GM23338 (cell line): ENCODE data around the gene LTBP2. TPM values are rescaled to one million over a fixed set of nuclear protein-coding genes. Genes with fewer than 3 reads are reported as not detected.

ENCODE experiments used
- ATAC-seq: fragments of 200-7000 bp; cut with Tn5 transposase; 3 replicates; pipeline ENCODE4 v1.9.1; 2020
- DNase-seq: peaks from one replicate; pipeline ENCODE4 v3.0.0-alpha.2; 2015; ENCODE audit warnings: low spot score
- H2AFZ ChIP-seq: fragments of 200-600 bp; sonication (generic); 2 replicates; pipeline ENCODE4 v1.8.0; 2016; ENCODE audit warnings: antibody characterized with exemption, mild to moderate bottlenecking, moderate library complexity
- H3F3A ChIP-seq: fragments of 200-600 bp; sonication (generic); replicated peaks from 2 replicates; pipeline ENCODE4 v1.8.0; 2017; ENCODE audit warnings: antibody characterized with exemption, mixed run types, low read depth
- H3K27ac ChIP-seq: fragments of 200-600 bp; sonication (generic); 2 replicates; pipeline ENCODE4 v1.6.1; 2016; ENCODE audit warnings: low read depth
- H3K27me3 ChIP-seq: fragments of 200-600 bp; sonication (generic); 2 replicates; pipeline ENCODE4 v1.8.0; 2016; ENCODE audit warnings: mild to moderate bottlenecking, mixed run types, moderate library complexity; ENCODE audit not compliant: insufficient read depth
- H3K36me3 ChIP-seq: fragments of 200-600 bp; sonication (generic); 2 replicates; pipeline ENCODE4 v1.8.0; 2016; ENCODE audit warnings: mild to moderate bottlenecking; ENCODE audit not compliant: insufficient read depth
- H3K4me1 ChIP-seq: fragments of 200-600 bp; sonication (generic); 2 replicates; pipeline ENCODE4 v1.8.0; 2016; ENCODE audit warnings: mild to moderate bottlenecking, moderate library complexity; ENCODE audit not compliant: insufficient read depth
- H3K4me2 ChIP-seq: fragments of 200-600 bp; sonication (generic); 2 replicates; pipeline ENCODE4 v1.7.1; 2017; ENCODE audit warnings: mixed run types
- H3K4me3 ChIP-seq: fragments of 200-600 bp; sonication (generic); 2 replicates; pipeline ENCODE4 v1.6.1; 2016; ENCODE audit warnings: mixed run types
- H3K79me2 ChIP-seq: fragments of 200-600 bp; sonication (generic); replicated peaks from 2 replicates; pipeline ENCODE4 v1.8.0; 2017; ENCODE audit warnings: mild to moderate bottlenecking; ENCODE audit not compliant: insufficient read depth
- H3K9me2 ChIP-seq: fragments of 200-600 bp; sonication (generic); 2 replicates; pipeline ENCODE4 v1.8.0; 2017; ENCODE audit not compliant: insufficient read depth
- H4K20me1 ChIP-seq: fragments of 200-600 bp; sonication (generic); replicated peaks from 2 replicates; pipeline ENCODE4 v1.8.0; 2017; ENCODE audit warnings: mild to moderate bottlenecking; ENCODE audit not compliant: insufficient read depth
- H3K27ac Mint-ChIP-seq: 2 replicates; pipeline ENCODE4 v1.8.0; 2020; ENCODE audit warnings: inconsistent platforms, mild to moderate bottlenecking, moderate library complexity, mixed read lengths
- H3K27me3 Mint-ChIP-seq: 3 replicates; pipeline ENCODE4 v1.8.0; 2022; ENCODE audit warnings: low read depth, mild to moderate bottlenecking, moderate library complexity, mixed read lengths, inconsistent platforms; ENCODE audit not compliant: insufficient read depth, poor library complexity
- H3K36me3 Mint-ChIP-seq: 3 replicates; pipeline ENCODE4 v1.8.0; 2021; ENCODE audit warnings: low read depth, mild to moderate bottlenecking, inconsistent platforms, moderate library complexity, mixed read lengths
- H3K4me1 Mint-ChIP-seq: 3 replicates; pipeline ENCODE4 v1.8.0; 2020; ENCODE audit warnings: mild to moderate bottlenecking, inconsistent platforms, mixed read lengths
- H3K4me3 Mint-ChIP-seq: 3 replicates; pipeline ENCODE4 v1.8.0; 2021; ENCODE audit warnings: moderate library complexity, mild to moderate bottlenecking, inconsistent platforms, mixed read lengths
- H3K9me3 Mint-ChIP-seq: 3 replicates; pipeline ENCODE4 v1.8.0; 2020; ENCODE audit warnings: moderate library complexity, mild to moderate bottlenecking, inconsistent platforms, mixed read lengths
- EZH2phosphoT487 ChIP-seq: fragments of 200-600 bp; sonication (generic); IDR thresholded peaks from one replicate; pipeline ENCODE4 v1.8.1; 2018; ENCODE audit warnings: antibody characterized with exemption; ENCODE audit not compliant: unreplicated experiment
- JUNB ChIP-seq: IDR thresholded peaks from one replicate; pipeline ENCODE4 v1.6.1; 2016; ENCODE audit warnings: antibody characterized with exemption; ENCODE audit not compliant: unreplicated experiment
- NANOG ChIP-seq: IDR thresholded peaks from 2 replicates; pipeline ENCODE4 v1.6.1; 2016; ENCODE audit warnings: antibody characterized with exemption, borderline replicate concordance
- POLR2AphosphoS5 ChIP-seq: IDR thresholded peaks from 2 replicates; pipeline ENCODE4 v1.6.1; 2016; ENCODE audit warnings: antibody characterized with exemption, low read depth
- REST ChIP-seq: IDR thresholded peaks from one replicate; pipeline ENCODE4 v1.6.1; 2018; ENCODE audit warnings: antibody characterized with exemption; ENCODE audit not compliant: unreplicated experiment
- STAT1 ChIP-seq: IDR thresholded peaks from one replicate; pipeline ENCODE4 v1.6.1; 2016; ENCODE audit warnings: antibody characterized with exemption; ENCODE audit not compliant: unreplicated experiment
- ZNF114 ChIP-seq: fragments of 250-450 bp; sonication (Bioruptor Pico); IDR thresholded peaks from 2 replicates; pipeline ENCODE4 v1.5.0; 2020; ENCODE audit warnings: mild to moderate bottlenecking, moderate library complexity
- polyA plus RNA-seq: library from polyadenylated mRNA; unstranded; fragments of >200 nt; fragmentation: Nextera tagmentation; extraction: Ambion mirVana; gene quantifications from 2 replicates; pipeline ENCODE4 v1.2.1, GENCODE V29; 2016
- total RNA-seq: library from RNA; depleted of rRNA; stranded (reverse); fragments of >200 nt; shearing (Covaris generic); gene quantifications from 2 replicates; pipeline ENCODE4 v1.2.3, GENCODE V29; 2014
- TF ChIP-seq, protein P1 (sequence below): IDR thresholded peaks from 2 replicates; pipeline ENCODE4 v1.6.1; 2016; ENCODE audit warnings: antibody characterized with exemption
- TF ChIP-seq, protein P2 (sequence below): fragments of 250-450 bp; sonication (Bioruptor Pico); IDR thresholded peaks from 2 replicates; pipeline ENCODE4 v1.5.0; 2020; ENCODE audit warnings: mild to moderate bottlenecking, moderate library complexity

The LTBP2 gene
- total and polyA plus RNA-seq, 2 experiments from 2014 or later, result 0.27 to 0.49 TPM

DNA sequence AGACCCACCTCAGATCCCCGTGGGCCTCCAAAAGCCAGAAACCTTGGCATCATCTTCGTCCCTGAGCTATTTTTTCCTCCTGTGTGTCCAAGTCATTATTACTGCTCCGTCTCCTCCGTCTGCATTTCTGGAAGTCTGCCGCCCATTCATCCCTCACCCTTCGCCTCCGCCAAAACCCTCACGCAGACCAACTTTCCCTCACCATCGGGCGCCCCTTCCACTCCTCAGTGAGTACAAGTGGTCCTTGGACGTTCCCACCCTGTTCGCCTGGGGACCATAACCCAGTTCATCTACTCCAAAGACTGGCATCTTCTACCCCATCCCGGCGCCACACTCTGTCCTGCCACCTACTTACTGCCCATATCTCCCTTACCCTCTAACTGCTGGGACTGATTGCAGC is 3.7 kb upstream of the LTBP2 start:
- H3K4me1 ChIP-seq, result peaks cover 9% of the 10 kb centered on the region; the same call in 1 of the 2 replicates
- Mint-ChIP-seq H3K36me3 (no peaks in the 10 kb centered on the region; the same call in 2 of the 3 replicates), H3K4me1 (peaks cover 30% of the 10 kb centered on the region), H3K4me3 (no peak overlapping the region), H3K9me3 (peaks cover 8% of the 10 kb centered on the region; the same call in 2 of the 3 replicates), H3K27ac (no peak overlapping the region), H3K27me3 (peaks cover 43% of the 10 kb centered on the region)
- ATAC-seq (no peak), DNase-seq (no peak)
- H3K4me2 ChIP-seq, result no peak overlapping the region
- H3K79me2 ChIP-seq, result no peaks in the 10 kb centered on the region
- H3K27me3 ChIP-seq, result peaks cover 20% of the 10 kb centered on the region
- H2AFZ ChIP-seq, result no peak overlapping the region
- no peaks in the 10 kb centered on the region for H3K9me2 ChIP-seq
- no peaks in the 10 kb centered on the region for H4K20me1 ChIP-seq
- H3K27ac ChIP-seq, result no peak overlapping the region
- no peaks in the 10 kb centered on the region for H3K36me3 ChIP-seq
- no peaks in the 10 kb centered on the region for H3F3A ChIP-seq
- no peak overlapping the region for H3K4me3 ChIP-seq
- TF ChIP-seq POLR2AphosphoS5 (no peak), ZNF114 (CRISPR knock-in tag) (no peak), REST (no peak), JUNB (no peak), NANOG (no peak), EZH2phosphoT487 (no peak), STAT1 (no peak)
- TF ChIP-seq, protein P1, sequence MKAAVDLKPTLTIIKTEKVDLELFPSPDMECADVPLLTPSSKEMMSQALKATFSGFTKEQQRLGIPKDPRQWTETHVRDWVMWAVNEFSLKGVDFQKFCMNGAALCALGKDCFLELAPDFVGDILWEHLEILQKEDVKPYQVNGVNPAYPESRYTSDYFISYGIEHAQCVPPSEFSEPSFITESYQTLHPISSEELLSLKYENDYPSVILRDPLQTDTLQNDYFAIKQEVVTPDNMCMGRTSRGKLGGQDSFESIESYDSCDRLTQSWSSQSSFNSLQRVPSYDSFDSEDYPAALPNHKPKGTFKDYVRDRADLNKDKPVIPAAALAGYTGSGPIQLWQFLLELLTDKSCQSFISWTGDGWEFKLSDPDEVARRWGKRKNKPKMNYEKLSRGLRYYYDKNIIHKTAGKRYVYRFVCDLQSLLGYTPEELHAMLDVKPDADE, result no peak
- TF ChIP-seq, protein P2, sequence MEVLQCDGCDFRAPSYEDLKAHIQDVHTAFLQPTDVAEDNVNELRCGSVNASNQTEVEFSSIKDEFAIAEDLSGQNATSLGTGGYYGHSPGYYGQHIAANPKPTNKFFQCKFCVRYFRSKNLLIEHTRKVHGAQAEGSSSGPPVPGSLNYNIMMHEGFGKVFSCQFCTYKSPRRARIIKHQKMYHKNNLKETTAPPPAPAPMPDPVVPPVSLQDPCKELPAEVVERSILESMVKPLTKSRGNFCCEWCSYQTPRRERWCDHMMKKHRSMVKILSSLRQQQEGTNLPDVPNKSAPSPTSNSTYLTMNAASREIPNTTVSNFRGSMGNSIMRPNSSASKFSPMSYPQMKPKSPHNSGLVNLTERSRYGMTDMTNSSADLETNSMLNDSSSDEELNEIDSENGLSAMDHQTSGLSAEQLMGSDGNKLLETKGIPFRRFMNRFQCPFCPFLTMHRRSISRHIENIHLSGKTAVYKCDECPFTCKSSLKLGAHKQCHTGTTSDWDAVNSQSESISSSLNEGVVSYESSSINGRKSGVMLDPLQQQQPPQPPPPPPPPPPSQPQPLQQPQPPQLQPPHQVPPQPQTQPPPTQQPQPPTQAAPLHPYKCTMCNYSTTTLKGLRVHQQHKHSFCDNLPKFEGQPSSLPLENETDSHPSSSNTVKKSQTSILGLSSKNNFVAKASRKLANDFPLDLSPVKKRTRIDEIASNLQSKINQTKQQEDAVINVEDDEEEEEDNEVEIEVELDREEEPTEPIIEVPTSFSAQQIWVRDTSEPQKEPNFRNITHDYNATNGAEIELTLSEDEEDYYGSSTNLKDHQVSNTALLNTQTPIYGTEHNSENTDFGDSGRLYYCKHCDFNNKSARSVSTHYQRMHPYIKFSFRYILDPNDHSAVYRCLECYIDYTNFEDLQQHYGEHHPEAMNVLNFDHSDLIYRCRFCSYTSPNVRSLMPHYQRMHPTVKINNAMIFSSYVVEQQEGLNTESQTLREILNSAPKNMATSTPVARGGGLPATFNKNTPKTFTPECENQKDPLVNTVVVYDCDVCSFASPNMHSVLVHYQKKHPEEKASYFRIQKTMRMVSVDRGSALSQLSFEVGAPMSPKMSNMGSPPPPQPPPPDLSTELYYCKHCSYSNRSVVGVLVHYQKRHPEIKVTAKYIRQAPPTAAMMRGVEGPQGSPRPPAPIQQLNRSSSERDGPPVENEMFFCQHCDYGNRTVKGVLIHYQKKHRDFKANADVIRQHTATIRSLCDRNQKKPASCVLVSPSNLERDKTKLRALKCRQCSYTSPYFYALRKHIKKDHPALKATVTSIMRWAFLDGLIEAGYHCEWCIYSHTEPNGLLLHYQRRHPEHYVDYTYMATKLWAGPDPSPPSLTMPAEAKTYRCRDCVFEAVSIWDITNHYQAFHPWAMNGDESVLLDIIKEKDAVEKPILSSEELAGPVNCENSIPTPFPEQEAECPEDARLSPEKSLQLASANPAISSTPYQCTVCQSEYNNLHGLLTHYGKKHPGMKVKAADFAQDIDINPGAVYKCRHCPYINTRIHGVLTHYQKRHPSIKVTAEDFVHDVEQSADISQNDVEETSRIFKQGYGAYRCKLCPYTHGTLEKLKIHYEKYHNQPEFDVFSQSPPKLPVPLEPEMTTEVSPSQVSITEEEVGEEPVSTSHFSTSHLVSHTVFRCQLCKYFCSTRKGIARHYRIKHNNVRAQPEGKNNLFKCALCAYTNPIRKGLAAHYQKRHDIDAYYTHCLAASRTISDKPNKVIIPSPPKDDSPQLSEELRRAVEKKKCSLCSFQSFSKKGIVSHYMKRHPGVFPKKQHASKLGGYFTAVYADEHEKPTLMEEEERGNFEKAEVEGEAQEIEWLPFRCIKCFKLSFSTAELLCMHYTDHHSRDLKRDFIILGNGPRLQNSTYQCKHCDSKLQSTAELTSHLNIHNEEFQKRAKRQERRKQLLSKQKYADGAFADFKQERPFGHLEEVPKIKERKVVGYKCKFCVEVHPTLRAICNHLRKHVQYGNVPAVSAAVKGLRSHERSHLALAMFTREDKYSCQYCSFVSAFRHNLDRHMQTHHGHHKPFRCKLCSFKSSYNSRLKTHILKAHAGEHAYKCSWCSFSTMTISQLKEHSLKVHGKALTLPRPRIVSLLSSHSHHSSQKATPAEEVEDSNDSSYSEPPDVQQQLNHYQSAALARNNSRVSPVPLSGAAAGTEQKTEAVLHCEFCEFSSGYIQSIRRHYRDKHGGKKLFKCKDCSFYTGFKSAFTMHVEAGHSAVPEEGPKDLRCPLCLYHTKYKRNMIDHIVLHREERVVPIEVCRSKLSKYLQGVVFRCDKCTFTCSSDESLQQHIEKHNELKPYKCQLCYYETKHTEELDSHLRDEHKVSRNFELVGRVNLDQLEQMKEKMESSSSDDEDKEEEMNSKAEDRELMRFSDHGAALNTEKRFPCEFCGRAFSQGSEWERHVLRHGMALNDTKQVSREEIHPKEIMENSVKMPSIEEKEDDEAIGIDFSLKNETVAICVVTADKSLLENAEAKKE (CRISPR knock-in tag), result no peak
